GM23248 (cell line): ENCODE results near the gene ALDOB. TPM values are rescaled to one million over a fixed set of nuclear protein-coding genes. Genes with fewer than 3 reads are reported as not detected.

Experiments
- DNase-seq: peaks from one replicate; pipeline ENCODE4 v3.0.0-alpha.2; 2015
- H2AFZ ChIP-seq: fragments of 200-600 bp; sonication (generic); 2 replicates; pipeline ENCODE4 v1.6.1; 2016; ENCODE audit warnings: antibody characterized with exemption
- H3F3A ChIP-seq: fragments of 200-600 bp; sonication (generic); 2 replicates; pipeline ENCODE4 v1.6.1; 2016; ENCODE audit warnings: mild to moderate bottlenecking, antibody characterized with exemption, mixed run types; ENCODE audit not compliant: insufficient read depth
- H3K27ac ChIP-seq: fragments of 200-600 bp; sonication (generic); 2 replicates; pipeline ENCODE4 v1.5.1; 2016; ENCODE audit warnings: mild to moderate bottlenecking
- H3K27me3 ChIP-seq: fragments of 200-600 bp; sonication (generic); replicated peaks from 2 replicates; pipeline ENCODE4 v1.6.1; 2016; ENCODE audit warnings: mild to moderate bottlenecking; ENCODE audit not compliant: insufficient read depth
- H3K36me3 ChIP-seq: fragments of 200-600 bp; sonication (generic); 2 replicates; pipeline ENCODE4 v1.6.1; 2016; ENCODE audit warnings: low read depth, mild to moderate bottlenecking
- H3K4me1 ChIP-seq: fragments of 200-600 bp; sonication (generic); 2 replicates; pipeline ENCODE4 v1.6.1; 2016; ENCODE audit warnings: mild to moderate bottlenecking; ENCODE audit not compliant: insufficient read depth
- H3K4me2 ChIP-seq: fragments of 200-600 bp; sonication (generic); one replicate; pipeline ENCODE4 v1.6.1; 2016; ENCODE audit warnings: mild to moderate bottlenecking; ENCODE audit not compliant: unreplicated experiment
- H3K4me3 ChIP-seq: fragments of 200-600 bp; sonication (generic); 2 replicates; pipeline ENCODE4 v1.5.1; 2016; ENCODE audit warnings: mild to moderate bottlenecking
- H3K79me2 ChIP-seq: fragments of 200-600 bp; sonication (generic); 2 replicates; pipeline ENCODE4 v1.6.1; 2016; ENCODE audit warnings: mild to moderate bottlenecking; ENCODE audit not compliant: insufficient read depth
- H3K9ac ChIP-seq: fragments of 200-600 bp; sonication (generic); 2 replicates; pipeline ENCODE4 v1.6.1; 2016; ENCODE audit warnings: mild to moderate bottlenecking
- H3K9me2 ChIP-seq: fragments of 200-600 bp; sonication (generic); 2 replicates; pipeline ENCODE4 v1.6.1; 2016; ENCODE audit warnings: mixed run types, mild to moderate bottlenecking, moderate library complexity; ENCODE audit not compliant: insufficient read depth
- H3K9me3 ChIP-seq: fragments of 200-600 bp; sonication (generic); one replicate; pipeline ENCODE4 v1.6.1; 2017; ENCODE audit warnings: low read depth
- H4K20me1 ChIP-seq: fragments of 200-600 bp; sonication (generic); 2 replicates; pipeline ENCODE4 v1.6.0; 2016; ENCODE audit not compliant: insufficient read depth
- EZH2 ChIP-seq: fragments of 200-600 bp; sonication (generic); IDR thresholded peaks from 2 replicates; pipeline ENCODE4 v1.6.1; 2018; ENCODE audit warnings: antibody characterized with exemption, mild to moderate bottlenecking; ENCODE audit not compliant: insufficient read depth, poor library complexity, severe bottlenecking
- EZH2phosphoT487 ChIP-seq: fragments of 200-600 bp; sonication (generic); IDR thresholded peaks from 2 replicates; pipeline ENCODE4 v1.6.1; 2018; ENCODE audit warnings: antibody characterized with exemption, moderate library complexity, mild to moderate bottlenecking, low read depth; ENCODE audit not compliant: insufficient read depth
- WGBS, 2 experiments: methylation state at CpG; one replicate each; pipeline ENCODE4 v1.1.6; 2015 to 2017; ENCODE audit warnings: low lambda C conversion rate in 2 of 2, low coverage in 1 of 2; ENCODE audit errors: missing lambda C conversion rate in 2 of 2; 5-methylcytosine and 5-hydroxymethylcytosine counted together
- in situ Hi-C: fragments of 300-500 bp; cut with MboI; formaldehyde crosslinking; loops from 2 replicates; pipeline ENCODE4 v1.15.0; 2020
- polyA plus RNA-seq: library from polyadenylated mRNA; unstranded; fragments of >200 nt; fragmentation: Nextera tagmentation; extraction: Ambion mirVana; gene quantifications from 2 replicates; pipeline ENCODE4 v1.2.1, GENCODE V29; 2016
- total RNA-seq: library from RNA; depleted of rRNA; stranded (reverse); fragments of >200 nt; shearing (Covaris generic); gene quantifications from 2 replicates; pipeline ENCODE4 v1.2.3, GENCODE V29; 2014

The ALDOB gene
- total and polyA plus RNA-seq, 2 experiments from 2014 or later: 0.08 TPM; not detected in 1

DNA sequence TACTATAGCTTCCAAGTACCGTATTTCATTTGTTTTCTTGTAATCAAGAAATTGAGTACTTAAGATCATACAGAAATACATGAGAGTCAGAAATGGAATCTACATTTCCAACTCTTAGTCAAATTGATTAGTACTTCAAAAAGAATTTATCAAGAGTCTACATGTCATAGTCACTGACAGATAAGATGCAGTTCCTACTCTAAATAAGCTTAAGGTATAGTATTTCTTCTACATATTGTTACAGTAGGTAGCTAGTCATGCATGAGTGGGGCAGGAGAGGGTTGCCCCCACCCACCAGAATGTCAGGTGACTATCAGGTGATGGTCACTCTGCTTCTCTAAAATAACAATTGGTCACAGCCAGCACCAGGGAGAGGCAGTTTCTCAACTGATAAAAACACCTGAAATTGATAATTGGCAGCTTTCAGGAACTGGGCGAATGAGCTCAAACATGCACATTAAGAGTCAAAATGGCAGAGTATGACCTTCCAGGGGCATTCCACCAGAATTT is 53.7 kb downstream of the ALDOB start:
- Histone ChIP-seq H3K27ac (no peak overlapping the region), H3K9me2 (no peaks in the 10 kb centered on the region), H3F3A (peaks cover 9% of the 10 kb centered on the region), H3K9ac (no peak overlapping the region), H3K4me1 (peaks cover 13% of the 10 kb centered on the region), H3K79me2 (no peaks in the 10 kb centered on the region), H2AFZ (no peak overlapping the region), H3K4me3 (no peak overlapping the region), H3K36me3 (no peaks in the 10 kb centered on the region), H3K27me3 (no peaks in the 10 kb centered on the region), H3K4me2 (no peak overlapping the region), H4K20me1 (no peaks in the 10 kb centered on the region), H3K9me3 (no peaks in the 10 kb centered on the region)
- in situ Hi-C loops: no loop called here
- TF ChIP-seq EZH2: no peak
- TF ChIP-seq EZH2phosphoT487: no peak
- DNase-seq: no peak
- 99 to 100% methylated on average over 2 of the region's 2 CpGs for WGBS, 2 experiments

DNA sequence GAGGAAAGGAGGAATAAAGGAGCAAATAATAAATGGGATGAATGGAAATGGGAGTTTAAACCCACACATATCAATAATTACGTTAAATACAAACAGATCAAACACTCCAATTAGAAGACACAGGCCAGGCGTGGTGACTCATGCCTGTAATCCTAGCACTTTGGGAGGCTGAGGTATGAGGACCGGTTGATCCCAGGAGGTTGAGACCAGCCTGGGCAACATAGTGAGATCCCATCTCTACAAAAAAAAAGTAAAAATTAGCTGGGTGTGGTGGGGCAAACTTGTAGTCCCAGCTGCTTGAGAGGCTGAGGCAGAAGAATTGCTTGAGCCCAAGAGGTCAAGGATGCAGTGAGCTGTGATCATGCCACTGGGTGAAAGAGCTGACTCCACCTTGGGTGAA is 54.5 kb downstream of the ALDOB start:
- Histone ChIP-seq H3K4me3 (no peak overlapping the region), H3K79me2 (no peaks in the 10 kb centered on the region), H3K9me2 (no peaks in the 10 kb centered on the region), H4K20me1 (no peaks in the 10 kb centered on the region), H3F3A (peaks cover 16% of the 10 kb centered on the region), H3K27me3 (no peaks in the 10 kb centered on the region), H3K4me2 (no peak overlapping the region), H2AFZ (no peak overlapping the region), H3K9me3 (no peaks in the 10 kb centered on the region), H3K36me3 (no peaks in the 10 kb centered on the region), H3K4me1 (peaks cover 20% of the 10 kb centered on the region), H3K9ac (no peak overlapping the region), H3K27ac (no peak overlapping the region)
- in situ Hi-C loops: no loop called here
- TF ChIP-seq EZH2phosphoT487 (no peak), EZH2 (no peak)
- 78 to 79% methylated on average over 3 of the region's 3 CpGs for WGBS, 2 experiments
- DNase-seq: no peak

DNA sequence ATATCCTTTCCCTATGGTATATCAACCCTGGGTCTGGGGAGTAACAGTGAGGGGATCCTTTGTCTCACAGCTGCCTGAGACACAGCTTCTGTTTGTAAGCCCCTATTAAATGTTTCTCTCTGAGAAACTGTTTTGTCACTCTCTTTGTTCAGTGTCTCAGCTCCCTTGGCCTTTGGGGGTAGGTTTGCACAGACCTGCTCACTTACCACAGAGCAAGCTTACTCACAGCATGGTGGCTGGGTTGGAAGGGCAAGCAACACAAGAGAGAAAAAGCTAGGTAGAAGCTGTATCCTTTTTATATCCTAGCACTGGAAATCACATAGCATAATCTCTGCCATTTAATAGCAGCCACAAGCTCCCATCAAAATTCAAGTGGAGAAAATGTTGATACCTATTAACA is 55.3 kb downstream of the ALDOB start:
- Histone ChIP-seq H2AFZ (no peak overlapping the region), H3F3A (peaks cover 21% of the 10 kb centered on the region), H3K4me3 (no peak overlapping the region), H3K9ac (no peak overlapping the region), H3K4me2 (no peak overlapping the region), H3K36me3 (no peaks in the 10 kb centered on the region), H3K4me1 (peaks cover 26% of the 10 kb centered on the region), H3K27me3 (no peaks in the 10 kb centered on the region), H3K9me2 (no peaks in the 10 kb centered on the region), H4K20me1 (no peaks in the 10 kb centered on the region), H3K9me3 (no peaks in the 10 kb centered on the region), H3K79me2 (no peaks in the 10 kb centered on the region), H3K27ac (no peak overlapping the region)
- in situ Hi-C loops: no loop called here
- no peak for DNase-seq
- TF ChIP-seq EZH2phosphoT487 (no peak), EZH2 (no peak)

DNA sequence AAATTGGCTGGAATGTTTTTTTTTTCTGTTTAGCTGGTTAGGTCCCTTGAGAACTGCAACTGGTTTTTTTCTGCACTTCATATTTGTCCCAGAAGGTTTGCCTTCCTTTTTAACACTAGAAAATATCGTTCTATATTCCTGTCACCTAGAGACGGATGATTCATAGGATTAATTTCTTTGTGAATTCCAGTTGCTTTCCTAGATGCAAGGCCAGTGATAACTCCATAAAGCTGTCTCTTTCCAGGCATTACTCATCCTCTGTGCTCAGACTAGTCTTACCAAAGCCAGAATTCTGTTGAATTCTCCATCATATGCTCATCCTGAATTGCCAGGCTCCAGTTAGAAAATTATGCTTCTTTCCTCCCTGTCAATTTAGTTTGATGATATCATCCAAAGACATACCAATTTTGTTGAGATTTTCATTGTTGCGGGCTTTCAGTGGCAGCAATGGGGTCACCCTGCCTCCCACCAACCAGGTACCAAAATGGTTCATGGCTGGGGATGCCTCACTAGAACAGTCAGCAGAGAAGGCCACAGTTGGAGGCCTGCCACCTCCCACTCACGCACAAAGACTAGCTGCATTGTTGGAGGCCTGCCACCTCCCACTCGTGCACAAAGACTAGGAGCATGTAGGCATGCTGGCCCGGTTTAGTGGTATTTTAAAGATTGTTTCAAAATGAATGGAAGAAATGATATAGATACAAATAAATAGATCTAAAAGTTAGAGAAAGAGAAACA is 59.3 kb downstream of the ALDOB start:
- Histone ChIP-seq H2AFZ (0 out of 2 replicates have a peak overlapping the region, but pooled peaks have one; percentile 13), H3K9me3 (no peaks in the 10 kb centered on the region), H3K9me2 (no peaks in the 10 kb centered on the region; the same call in 1 of the 2 replicates), H3K27ac (peak overlapping the region; percentile 72), H3K4me3 (no peak overlapping the region), H3K27me3 (no peaks in the 10 kb centered on the region), H3F3A (peaks cover 21% of the 10 kb centered on the region), H3K36me3 (no peaks in the 10 kb centered on the region), H4K20me1 (no peaks in the 10 kb centered on the region), H3K9ac (0 out of 2 replicates have a peak overlapping the region, but pooled peaks have one; percentile 16), H3K4me1 (peaks cover 25% of the 10 kb centered on the region), H3K79me2 (no peaks in the 10 kb centered on the region), H3K4me2 (peak overlapping the region; percentile 58)
- peak; percentile 95 for DNase-seq
- in situ Hi-C loops: no loop called here
- TF ChIP-seq EZH2 (no peak), EZH2phosphoT487 (0 out of 2 replicates have a peak, but pooled peaks have one; percentile 31)
- 7 to 9% methylated on average over 6 of the region's 6 CpGs for WGBS, 2 experiments
